ENCODE results near the gene PCDHB4.
"Not testable (repeated sequence)": the region's sequence is repeated elsewhere in the genome, so short reads cannot be mapped to it uniquely, and the experiment has no call there.

- not testable (repeated sequence) for TF ChIP-seq POLR2A, CTCF (IDR thresholded peaks at IDR 0.05)
Observed at GRCh38 chr5:141152096-141152495, 30.5 kb downstream of the PCDHB4 start.
